A673 (cell line): ENCODE data around the gene SPG7. TPM values are rescaled to one million over a fixed set of nuclear protein-coding genes. Genes with fewer than 3 reads are reported as not detected.

ENCODE experiments used
- BruUV-seq: library from RNA; stranded (reverse); fragments of 400-500 nt; replicated peaks from 2 replicates; lab custom pipeline; 2021; lab: Mats Ljungman, UMichigan
- CTCF ChIA-PET: fragments of 300-600 bp; sonication (Branson Sonifier 250); formaldehyde crosslinking; loops from one replicate; lab custom pipeline; 2022; ENCODE audit warnings: antibody characterized with exemption; lab: Charles Lee
- POLR2A ChIA-PET: fragments of 300-600 bp; sonication (Branson Sonifier 250); formaldehyde crosslinking; loops from one replicate; lab custom pipeline; 2022; ENCODE audit warnings: antibody characterized with exemption; ENCODE audit not compliant: low non-redundant PET; lab: Charles Lee
- DNase-seq: peaks from one replicate; pipeline ENCODE4 v3.0.0-alpha.2; 2015; ENCODE audit warnings: low spot score
- H3K27ac ChIP-seq: fragments of 200-600 bp; sonication (generic); 2 replicates; pipeline ENCODE4 v1.5.1; 2016; ENCODE audit warnings: mixed run types, low read depth, mild to moderate bottlenecking, mixed read lengths, antibody characterized with exemption, low read length; ENCODE audit not compliant: poor library complexity, severe bottlenecking
- H3K27me3 ChIP-seq: fragments of 200-600 bp; sonication (generic); replicated peaks from 2 replicates; pipeline ENCODE4 v1.6.1; 2017; ENCODE audit warnings: mixed run types, low read depth, mild to moderate bottlenecking, mixed read lengths, antibody characterized with exemption, low read length; ENCODE audit not compliant: insufficient read depth, poor library complexity
- H3K36me3 ChIP-seq: fragments of 200-600 bp; sonication (generic); 2 replicates; pipeline ENCODE4 v1.6.1; 2016; ENCODE audit warnings: mixed run types, mild to moderate bottlenecking, mixed read lengths, antibody characterized with exemption, low read length; ENCODE audit not compliant: insufficient read depth, poor library complexity, severe bottlenecking
- H3K4me1 ChIP-seq: fragments of 200-600 bp; sonication (generic); 2 replicates; pipeline ENCODE4 v1.6.1; 2017; ENCODE audit warnings: mixed run types, mild to moderate bottlenecking, mixed read lengths, antibody characterized with exemption, low read length; ENCODE audit not compliant: insufficient read depth, poor library complexity, severe bottlenecking
- H3K4me3 ChIP-seq: fragments of 200-600 bp; sonication (generic); 2 replicates; pipeline ENCODE4 v1.5.1; 2016; ENCODE audit warnings: low read depth, mixed run types, mild to moderate bottlenecking, mixed read lengths, low read length; ENCODE audit not compliant: poor library complexity, severe bottlenecking
- H3K9me3 ChIP-seq: fragments of 200-600 bp; sonication (generic); 2 replicates; pipeline ENCODE4 v1.6.1; 2016; ENCODE audit warnings: mixed run types, low read depth, mild to moderate bottlenecking, mixed read lengths, antibody characterized with exemption, low read length; ENCODE audit not compliant: poor library complexity, severe bottlenecking
- CTCF ChIP-seq: fragments of 300-800, 200-600 bp; sonication (generic); conservative IDR thresholded peaks from 2 replicates; pipeline ENCODE4 v1.5.1; 2017; ENCODE audit warnings: low read depth, mild to moderate bottlenecking, antibody characterized with exemption, low read length, moderate library complexity, mixed read lengths
- EZH2 ChIP-seq: fragments of 200-600 bp; sonication (generic); IDR thresholded peaks from 2 replicates; pipeline ENCODE4 v1.6.1; 2017; ENCODE audit warnings: borderline replicate concordance, low read depth, mild to moderate bottlenecking, mixed read lengths, antibody characterized with exemption, low read length; ENCODE audit not compliant: poor library complexity, severe bottlenecking
- intact Hi-C: fragments of 100-400 bp; cut with micrococcal nuclease; formaldehyde crosslinking; loops from one replicate; pipeline ENCODE4 v1.10.0; 2022; ENCODE audit not compliant: unreplicated experiment
- total RNA-seq: library from RNA; stranded (reverse); gene quantifications from 2 replicates; pipeline ENCODE4 v1.2.3, GENCODE V29; 2021

The SPG7 gene
- total RNA-seq, 1 experiment from 2014 or later = 113 TPM

- DNase-seq = no peak
- Histone ChIP-seq H3K4me3 (no peak overlapping the region), H3K4me1 (peaks cover 4% of the 10 kb centered on the region), H3K27ac (no peak overlapping the region), H3K36me3 (peaks cover 62% of the 10 kb centered on the region), H3K9me3 (no peaks in the 10 kb centered on the region), H3K27me3 (no peaks in the 10 kb centered on the region)
- CTCF ChIA-PET = no interaction called here
- POLR2A ChIA-PET = interaction anchor here (0.6 kb wide), 1 partner anchor 8 kb away, joined by 9 read pairs; no protein-coding TSS in a partner anchor
- TF ChIP-seq CTCF (no peak), EZH2 (no peak)
- BruUV-seq = no TSS peak
- intact Hi-C loops = no loop called here
Observed at GRCh38 chr16:89582614-89583196, 74.5 kb downstream of the SPG7 start.

- ChIA-PET CTCF (no interaction called here), POLR2A (interaction anchor here (0.6 kb wide), 1 partner anchor 8 kb away, joined by 9 read pairs; no protein-coding TSS in a partner anchor)
- no peak overlapping the region for H3K4me3 ChIP-seq
- H3K36me3 ChIP-seq = peaks cover 63% of the 10 kb centered on the region
- no peak for DNase-seq
- intact Hi-C loops = no loop called here
- no peaks in the 10 kb centered on the region for H3K9me3 ChIP-seq
- H3K27me3 ChIP-seq = no peaks in the 10 kb centered on the region
- H3K27ac ChIP-seq = no peak overlapping the region
- peaks cover 4% of the 10 kb centered on the region for H3K4me1 ChIP-seq
- no TSS peak for BruUV-seq
- TF ChIP-seq CTCF = no peak
- TF ChIP-seq EZH2 = no peak
Observed at GRCh38 chr16:89583197-89583894, 75.1 kb downstream of the SPG7 start.

- CTCF ChIA-PET = no interaction called here
- no peak overlapping the region for H3K27ac ChIP-seq
- H3K4me3 ChIP-seq = no peak overlapping the region
- intact Hi-C loops = no loop called here
- peaks cover 4% of the 10 kb centered on the region for H3K4me1 ChIP-seq
- H3K36me3 ChIP-seq = peaks cover 60% of the 10 kb centered on the region
- H3K27me3 ChIP-seq = no peaks in the 10 kb centered on the region
- no peaks in the 10 kb centered on the region for H3K9me3 ChIP-seq
- TF ChIP-seq CTCF (no peak), EZH2 (no peak)
- POLR2A ChIA-PET = no interaction called here
- DNase-seq = no peak
- no TSS peak for BruUV-seq
Observed at GRCh38 chr16:89583895-89584644, 75.9 kb downstream of the SPG7 start.
